ENCODE data around the gene NUDT1.
"Not testable (repeated sequence)": the region's sequence is repeated elsewhere in the genome, so short reads cannot be mapped to it uniquely, and the experiment has no call there.

The NUDT1 gene

GRCh38 chr7:2251381-2251780 lies 9.4 kb downstream of the NUDT1 start:
- no peak for DNase-seq

GRCh38 chr7:2251841-2252771 lies 10.1 kb downstream of the NUDT1 start:
- no peak for DNase-seq

- DNase-seq: no peak
Measured at GRCh38 chr7:2253021-2253420, 11.0 kb downstream of the NUDT1 start.

GRCh38 chr7:2253525-2254244 lies 11.7 kb downstream of the NUDT1 start:
- no peak for DNase-seq

GRCh38 chr7:2254429-2255144 lies 12.6 kb downstream of the NUDT1 start:
- DNase-seq: no peak

- DNase-seq: no peak
Measured at GRCh38 chr7:2255145-2256139, 13.4 kb downstream of the NUDT1 start.

- DNase-seq: no peak
Measured at GRCh38 chr7:2256306-2257045, 14.4 kb downstream of the NUDT1 start.

GRCh38 chr7:2257046-2257551 lies 15.1 kb downstream of the NUDT1 start:
- no peak for DNase-seq

- no peak for DNase-seq
Measured at GRCh38 chr7:2257651-2258050, 15.6 kb downstream of the NUDT1 start.

- DNase-seq: no peak
Measured at GRCh38 chr7:2258661-2259365, 16.8 kb downstream of the NUDT1 start.

GRCh38 chr7:2259480-2259879 lies 17.5 kb downstream of the NUDT1 start:
- DNase-seq: no peak

GRCh38 chr7:2260820-2261219 lies 18.8 kb downstream of the NUDT1 start:
- DNase-seq: no peak

- DNase-seq: no peak
Measured at GRCh38 chr7:2261611-2262010, 19.6 kb downstream of the NUDT1 start.

- DNase-seq: no peak
Measured at GRCh38 chr7:2263176-2263575, 21.1 kb downstream of the NUDT1 start.

GRCh38 chr7:2264158-2264557 lies 22.1 kb downstream of the NUDT1 start:
- DNase-seq: no peak

GRCh38 chr7:2266911-2267310 lies 24.9 kb downstream of the NUDT1 start:
- DNase-seq: no peak

GRCh38 chr7:2269089-2269990 lies 27.3 kb downstream of the NUDT1 start:
- DNase-seq: not testable (repeated sequence)

- DNase-seq: no peak
Measured at GRCh38 chr7:2269991-2270460, 28.0 kb downstream of the NUDT1 start.

GRCh38 chr7:2270495-2270894 lies 28.5 kb downstream of the NUDT1 start:
- DNase-seq: no peak

All from activated CD8-positive, alpha-beta memory T cell treated with anti-CD3 and anti-CD28 coated beads, Interleukin-2, amount 50 U/mL, for 48 hours (primary cell).